Muscle layer of duodenum (tissue), 2 donors: ENCODE results near the gene SPATA6L.
A peak's percentile ranks its signal among the peaks of the same experiment; 100 is the strongest.

ENCODE experiments used
- H3K27ac ChIP-seq: one replicate; pipeline ENCODE4 v1.7.0; 2013; ENCODE audit warnings: mild to moderate bottlenecking, low read length
- H3K27me3 ChIP-seq: one replicate; pipeline ENCODE4 v1.7.0; 2013; ENCODE audit warnings: low read depth, mild to moderate bottlenecking, control low read depth, low read length
- H3K36me3 ChIP-seq, 2 donors: one replicate each; pipeline ENCODE4 v1.7.0; 2013; ENCODE audit warnings: low read length in 2 of 2, control low read depth in 1 of 2, mild to moderate bottlenecking in 1 of 2; ENCODE audit not compliant: insufficient read depth in 2 of 2, control insufficient read depth in 1 of 2
- H3K4me1 ChIP-seq, 2 donors: one replicate each; pipeline ENCODE4 v1.7.0; 2013; ENCODE audit warnings: low read length in 2 of 2, mild to moderate bottlenecking in 2 of 2, control low read depth in 1 of 2, moderate library complexity in 1 of 2; ENCODE audit not compliant: insufficient read depth in 2 of 2, control insufficient read depth in 1 of 2
- H3K4me3 ChIP-seq, 2 donors: one replicate each; pipeline ENCODE4 v1.7.0; 2013; ENCODE audit warnings: low read length in 2 of 2, low read depth in 1 of 2, mild to moderate bottlenecking in 1 of 2
- H3K9me3 ChIP-seq, 2 donors: one replicate each; pipeline ENCODE4 v1.7.0; 2013; ENCODE audit warnings: low read length in 2 of 2, control low read depth in 1 of 2, mild to moderate bottlenecking in 1 of 2; ENCODE audit not compliant: control insufficient read depth in 1 of 2
- donor health status: healthy.

The SPATA6L gene

DNA sequence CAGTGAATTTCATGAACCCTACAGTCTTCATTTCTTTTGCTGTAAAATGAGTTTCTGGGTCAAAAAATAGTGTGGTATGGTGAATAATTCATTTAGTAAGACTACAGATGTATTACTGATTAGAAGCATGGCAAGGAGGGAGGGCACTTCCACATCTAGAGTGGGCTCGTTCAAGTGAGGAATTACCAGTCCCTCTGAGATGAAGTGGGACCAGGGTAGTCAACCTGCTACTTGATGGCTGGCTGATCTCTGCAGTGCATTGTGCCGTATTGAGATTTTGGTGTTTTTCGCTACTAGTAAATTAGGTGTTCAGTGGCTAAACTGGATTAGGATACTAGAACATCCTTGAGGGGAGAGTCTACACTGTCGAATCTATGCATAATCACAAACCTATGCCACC is 23.9 kb upstream of the SPATA6L start:
- no peaks in the 10 kb centered on the region for H3K27me3 ChIP-seq
- H3K4me3 ChIP-seq: no peak overlapping the region
- H3K36me3 ChIP-seq: peaks cover 13 to 18% of the 10 kb centered on the region in 2 donors
- peaks cover 0 to 13% of the 10 kb centered on the region in 2 donors for H3K4me1 ChIP-seq
- no peaks in the 10 kb centered on the region for H3K9me3 ChIP-seq
- H3K27ac ChIP-seq: peak overlapping the region; percentile 3

DNA sequence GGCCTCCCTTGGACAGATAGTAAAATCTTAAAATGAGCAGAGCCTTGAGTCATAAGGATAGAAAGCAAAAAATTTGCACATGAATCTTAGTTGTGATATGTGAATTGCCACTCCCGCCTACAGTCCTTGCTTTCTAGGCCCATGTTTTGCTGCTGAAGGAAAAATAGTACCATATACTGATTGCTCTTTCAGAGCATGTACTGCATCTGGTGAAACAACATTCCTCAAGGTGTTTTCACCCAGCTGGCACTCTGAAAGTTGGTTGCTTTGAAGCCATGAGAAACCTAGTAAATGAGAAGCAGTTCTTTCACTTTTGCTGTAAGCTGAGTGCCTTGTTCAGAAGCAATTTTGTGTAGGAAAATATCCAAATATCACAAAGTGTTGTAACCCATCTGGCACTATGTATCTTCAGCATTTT is 23.4 kb upstream of the SPATA6L start:
- Histone ChIP-seq H3K36me3 (peaks cover 13 to 18% of the 10 kb centered on the region in 2 donors), H3K27me3 (no peaks in the 10 kb centered on the region), H3K27ac (no peak overlapping the region), H3K9me3 (no peaks in the 10 kb centered on the region), H3K4me3 (no peak overlapping the region), H3K4me1 (peaks cover 0 to 18% of the 10 kb centered on the region in 2 donors)

DNA sequence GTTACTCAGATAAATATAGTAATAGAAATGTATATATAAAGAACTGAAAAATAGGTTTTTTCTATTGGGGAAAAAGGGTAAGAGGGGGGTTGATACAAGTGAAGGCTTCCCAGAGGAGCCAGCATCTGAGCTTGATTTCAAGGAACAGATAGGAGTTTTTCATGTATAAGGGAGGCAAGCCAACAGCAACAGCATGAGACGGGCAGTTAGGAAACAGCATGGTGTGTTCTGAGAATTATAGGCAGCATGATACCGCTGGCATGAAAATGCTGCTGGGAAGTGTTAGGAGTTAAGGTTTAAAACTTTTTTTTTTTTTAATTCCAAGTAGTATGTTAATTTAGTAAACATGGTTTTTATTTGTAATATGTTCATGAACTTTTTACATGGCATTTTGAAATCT is 22.7 kb upstream of the SPATA6L start:
- H3K36me3 ChIP-seq: peaks cover 13 to 18% of the 10 kb centered on the region in 2 donors
- no peak overlapping the region for H3K4me3 ChIP-seq
- H3K9me3 ChIP-seq: no peaks in the 10 kb centered on the region
- H3K4me1 ChIP-seq: peaks cover 0 to 22% of the 10 kb centered on the region in 2 donors
- no peak overlapping the region for H3K27ac ChIP-seq
- no peaks in the 10 kb centered on the region for H3K27me3 ChIP-seq

DNA sequence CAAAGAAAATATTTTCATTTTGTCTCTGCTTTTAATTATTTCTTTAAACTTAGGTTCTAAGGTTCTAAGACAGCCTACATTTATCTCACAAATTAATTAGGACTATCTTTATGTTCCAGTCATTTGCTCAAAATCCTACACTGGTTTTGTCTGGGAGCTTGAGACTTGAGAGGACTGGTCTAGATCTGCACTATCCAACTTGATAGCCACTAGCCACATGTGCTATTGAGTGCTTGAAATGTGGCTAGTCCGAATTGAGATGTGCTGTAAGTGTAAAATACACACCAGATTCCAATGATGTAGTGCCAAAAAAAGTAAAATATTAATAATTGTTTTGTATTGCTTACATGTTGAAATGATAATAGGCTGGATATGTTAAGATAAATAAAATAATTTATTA is 20.3 kb upstream of the SPATA6L start:
- Histone ChIP-seq H3K9me3 (no peaks in the 10 kb centered on the region), H3K4me1 (peaks cover 0 to 27% of the 10 kb centered on the region in 2 donors), H3K27ac (no peak overlapping the region), H3K4me3 (no peak overlapping the region), H3K36me3 (peaks cover 13 to 18% of the 10 kb centered on the region in 2 donors), H3K27me3 (no peaks in the 10 kb centered on the region)

DNA sequence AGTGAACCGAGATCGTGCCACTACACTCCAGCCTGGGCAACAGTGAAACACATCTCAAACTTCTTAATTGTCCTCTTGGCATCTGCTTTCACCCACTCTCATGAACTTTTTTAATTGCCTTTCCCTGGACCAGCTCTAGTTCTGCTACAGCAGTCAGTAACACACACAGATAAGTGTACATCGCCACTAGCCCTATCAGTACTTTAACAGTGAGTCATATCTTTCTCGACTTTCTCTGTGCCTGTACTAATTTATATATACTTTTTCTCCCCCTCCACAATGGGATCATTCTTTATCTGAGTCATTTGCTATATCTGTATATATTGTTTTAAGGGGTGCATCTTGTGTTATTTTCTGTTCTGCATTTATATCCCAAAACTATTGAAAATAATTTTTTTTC is 19.8 kb upstream of the SPATA6L start:
- Histone ChIP-seq H3K4me1 (peaks cover under 1 to 31% of the 10 kb centered on the region in 2 donors), H3K9me3 (no peaks in the 10 kb centered on the region), H3K4me3 (no peak overlapping the region), H3K36me3 (peaks cover 13 to 18% of the 10 kb centered on the region in 2 donors), H3K27me3 (no peaks in the 10 kb centered on the region), H3K27ac (no peak overlapping the region)

DNA sequence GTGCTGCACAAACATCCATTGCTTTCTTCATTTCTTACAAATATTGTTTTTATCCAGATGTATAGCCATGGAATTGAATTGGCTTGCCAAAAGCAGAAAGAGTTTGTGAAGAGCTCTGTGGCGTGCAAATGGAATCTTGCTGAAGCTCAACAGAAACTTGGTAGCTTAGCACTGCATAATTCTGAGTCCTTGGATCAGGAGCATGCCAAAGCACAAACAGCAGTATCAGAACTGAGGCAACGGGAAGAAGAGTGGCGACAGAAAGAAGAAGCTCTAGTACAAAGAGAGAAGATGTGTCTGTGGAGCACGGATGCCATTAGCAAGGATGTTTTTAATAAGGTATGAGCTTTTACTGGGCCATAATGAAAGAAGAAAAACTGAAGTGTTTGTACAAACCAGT is 18.5 kb upstream of the SPATA6L start:
- H3K27me3 ChIP-seq: no peaks in the 10 kb centered on the region
- H3K9me3 ChIP-seq: no peaks in the 10 kb centered on the region
- H3K36me3 ChIP-seq: peaks cover 7 to 9% of the 10 kb centered on the region in 2 donors
- no peak overlapping the region for H3K27ac ChIP-seq
- no peak overlapping the region for H3K4me3 ChIP-seq
- H3K4me1 ChIP-seq: peaks cover 4 to 35% of the 10 kb centered on the region in 2 donors

DNA sequence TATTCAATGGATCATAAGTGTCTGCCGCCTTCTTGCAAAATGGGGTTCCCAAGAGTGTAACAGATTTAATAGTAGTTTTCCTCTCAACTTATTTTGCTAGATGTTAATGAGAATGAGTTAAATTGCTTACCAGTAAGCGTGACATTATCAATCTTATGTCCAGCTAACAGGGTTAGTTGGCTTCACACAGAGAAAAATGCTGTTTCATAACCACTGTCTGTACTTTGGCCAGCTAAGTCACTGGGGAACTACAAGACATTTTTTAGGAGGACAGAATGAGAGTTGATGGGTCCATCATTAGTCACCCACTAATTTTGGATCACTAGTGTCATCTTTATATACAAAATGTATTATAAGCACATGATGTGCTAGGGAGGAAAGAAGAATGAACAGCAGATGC is 14.5 kb upstream of the SPATA6L start:
- Histone ChIP-seq H3K4me3 (peak overlapping the region; percentile 77 to 96), H3K4me1 (peaks cover 4 to 27% of the 10 kb centered on the region in 2 donors), H3K9me3 (no peaks in the 10 kb centered on the region), H3K36me3 (peaks cover under 1 to 16% of the 10 kb centered on the region in 2 donors), H3K27ac (peak overlapping the region; percentile 97), H3K27me3 (no peaks in the 10 kb centered on the region)

DNA sequence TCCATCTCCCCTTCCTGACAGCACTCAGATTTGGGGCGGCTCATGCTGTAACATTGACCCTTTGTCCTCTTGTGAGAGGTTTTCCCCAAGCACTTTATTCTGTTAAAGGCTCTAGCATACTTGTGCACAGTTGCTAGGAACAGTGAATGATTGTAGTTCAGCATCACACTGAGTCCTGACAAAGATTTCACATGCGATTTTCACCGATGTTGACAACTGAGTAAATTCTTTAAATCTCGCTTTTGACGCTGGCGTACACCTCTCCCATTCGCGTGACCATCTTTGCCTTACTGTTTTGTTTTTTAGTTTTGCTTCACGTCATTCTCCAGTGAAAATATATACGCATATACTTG is 13.9 kb upstream of the SPATA6L start:
- peak overlapping the region; percentile 97 for H3K27ac ChIP-seq
- H3K4me1 ChIP-seq: peaks cover 4 to 22% of the 10 kb centered on the region in 2 donors
- no peaks in the 10 kb centered on the region for H3K9me3 ChIP-seq

DNA sequence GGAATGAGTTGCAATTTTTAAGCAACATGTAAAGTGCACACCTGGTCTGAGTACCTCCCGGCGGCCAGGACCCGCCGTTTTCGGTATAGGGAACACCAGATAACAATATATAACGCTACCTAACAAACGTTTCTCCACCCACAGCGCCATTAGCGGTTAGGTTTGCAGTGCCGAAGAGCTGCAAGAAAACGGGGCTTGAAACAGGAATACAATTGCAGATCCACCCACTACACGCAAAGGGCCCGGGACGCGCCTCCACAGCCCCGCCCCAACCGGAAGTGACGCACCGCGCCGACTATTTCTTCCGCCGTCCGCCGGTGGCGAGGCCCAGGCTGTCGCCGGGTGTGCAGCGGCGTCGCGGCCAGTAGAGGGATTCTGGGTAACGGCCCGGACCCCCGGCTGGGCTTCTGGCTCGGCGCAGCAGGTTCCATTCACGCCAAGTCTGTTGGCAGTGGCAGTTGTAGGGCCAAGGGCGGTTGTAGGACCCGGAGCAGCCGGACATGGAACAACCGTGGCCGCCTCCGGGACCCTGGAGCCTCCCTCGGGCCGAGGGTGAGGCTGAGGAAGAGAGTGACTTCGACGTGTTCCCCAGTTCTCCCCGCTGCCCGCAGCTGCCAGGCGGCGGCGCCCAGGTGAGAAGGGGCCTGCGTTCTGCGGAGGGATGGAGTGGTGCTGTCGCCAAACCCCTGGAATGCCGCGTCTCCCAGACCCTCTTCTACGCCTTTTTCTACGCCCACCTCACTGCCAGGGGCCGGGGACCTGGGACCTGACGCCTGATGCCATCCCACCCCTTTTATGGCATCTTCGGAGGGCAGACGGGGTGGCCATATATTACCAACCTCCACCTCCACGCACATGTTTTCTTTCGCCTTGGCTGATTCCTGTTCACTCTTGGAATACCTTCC is 13.2 kb upstream of the SPATA6L start, which contains the start of gene CDC37L1:
CDC37L1 (plus strand) TSS at position 302 of the 905 bp plus-strand sequence; CDS start at position 501, 199 bp downstream.
- no peaks in the 10 kb centered on the region for H3K9me3 ChIP-seq
- H3K27me3 ChIP-seq: no peaks in the 10 kb centered on the region
- H3K4me3 ChIP-seq: peak within 1 kb of the TSS; percentile 77 to 96
- peak within 1 kb of the TSS; percentile 97 for H3K27ac ChIP-seq
- H3K36me3 ChIP-seq: peaks cover 0 to 16% of the 10 kb centered on the region in 2 donors
- peaks cover 4 to 16% of the 10 kb centered on the region in 2 donors for H3K4me1 ChIP-seq

More for the DNA sequence above, 13.9 kb upstream of the SPATA6L start:
- Histone ChIP-seq H3K4me3 (peak overlapping the region; percentile 77 to 96), H3K36me3 (peaks cover 0 to 16% of the 10 kb centered on the region in 2 donors), H3K27me3 (no peaks in the 10 kb centered on the region)

DNA sequence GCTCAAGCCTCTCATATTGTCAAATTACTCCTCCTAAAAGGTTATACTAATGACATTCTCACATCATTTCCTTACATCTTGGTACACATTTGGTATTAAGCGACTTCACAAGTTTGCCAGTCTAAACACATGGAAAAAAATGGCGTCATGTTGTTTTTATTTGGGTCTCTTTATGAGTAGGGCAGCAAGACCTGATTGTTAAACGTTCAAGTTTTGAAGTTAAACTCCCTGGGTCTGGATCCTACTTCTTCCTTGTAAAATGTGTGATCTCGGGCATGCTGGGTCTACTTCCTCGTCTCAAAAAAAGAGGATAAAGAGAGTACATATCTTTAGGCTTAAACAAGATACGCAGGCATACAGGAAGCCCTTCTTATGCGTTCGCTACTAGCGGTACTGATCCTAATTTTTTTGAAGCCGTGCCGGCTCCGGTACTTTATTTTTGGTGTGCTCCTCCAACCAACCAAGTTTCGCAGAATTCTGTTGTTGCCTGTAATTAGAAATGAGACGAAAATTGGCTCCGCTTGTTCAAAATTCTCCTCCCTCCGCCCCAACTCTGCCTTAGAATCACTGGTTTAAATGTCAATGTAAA is 12.5 kb upstream of the SPATA6L start:
- Histone ChIP-seq H3K27ac (peak overlapping the region; percentile 97), H3K4me1 (peaks cover 4 to 13% of the 10 kb centered on the region in 2 donors), H3K27me3 (no peaks in the 10 kb centered on the region), H3K36me3 (peaks cover 0 to 16% of the 10 kb centered on the region in 2 donors), H3K4me3 (peak overlapping the region; percentile 77 to 96), H3K9me3 (no peaks in the 10 kb centered on the region)

DNA sequence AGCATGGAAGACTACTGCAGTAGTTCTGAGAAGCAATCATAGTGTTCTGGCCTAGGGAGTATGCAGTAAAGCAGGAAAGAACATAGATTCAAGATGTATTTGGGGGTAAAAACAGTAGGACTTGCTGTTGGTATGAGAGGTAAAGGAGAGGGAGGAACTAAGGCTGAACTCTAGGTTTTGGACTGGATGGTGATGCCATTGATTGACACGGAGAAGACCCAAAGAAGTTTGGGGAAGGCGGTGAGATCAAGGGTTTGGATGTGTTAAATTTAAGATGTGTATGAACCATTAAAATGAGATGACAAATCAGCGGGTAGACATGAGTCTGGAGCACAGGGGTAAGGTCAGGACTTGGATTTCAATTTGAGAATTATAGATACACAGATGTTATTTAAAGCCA is 11.1 kb upstream of the SPATA6L start:
- H3K9me3 ChIP-seq: no peaks in the 10 kb centered on the region
- no peaks in the 10 kb centered on the region for H3K27me3 ChIP-seq

More for the DNA sequence above, 11.1 kb upstream of the SPATA6L start:
- H3K36me3 ChIP-seq: peaks cover 0 to 16% of the 10 kb centered on the region in 2 donors
- H3K4me1 ChIP-seq: peaks cover 4 to 8% of the 10 kb centered on the region in 2 donors
- H3K4me3 ChIP-seq: no peak overlapping the region
- H3K27ac ChIP-seq: peak overlapping the region; percentile 39
